Stimulated activated naive CD4-positive, alpha-beta T cell treated with Interleukin-2 at 50 U/mL for 16 hours (primary cell): Measurements from ENCODE around the gene NTMT1.

ENCODE experiments used
- DNase-seq: peaks from one replicate; lab custom pipeline; 2025; lab: John Stamatoyannopoulos, UW

NTMT1 gene

DNA sequence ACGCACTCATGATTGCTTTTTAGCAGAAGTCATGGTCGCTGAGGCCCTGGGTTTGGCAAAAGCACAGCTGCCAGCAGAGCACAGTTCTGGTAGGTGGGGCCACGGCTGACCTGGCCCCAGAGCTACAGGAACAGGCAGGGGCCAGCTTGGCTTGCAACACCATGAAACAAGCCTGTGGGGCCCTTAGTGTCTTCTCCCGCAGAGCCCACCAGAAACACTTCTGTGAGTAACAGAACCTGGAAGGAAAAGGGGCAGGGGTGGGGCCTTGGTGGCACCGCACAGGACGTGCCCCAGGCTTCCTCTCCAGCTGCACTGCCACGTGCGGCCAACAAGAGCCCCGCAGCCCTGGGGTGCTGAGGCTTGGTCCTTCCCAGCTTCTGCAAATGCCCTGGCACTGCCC is 11.1 kb downstream of the NTMT1 start:
- DNase-seq: no peak

GRCh38 chr9:129637673-129638439 is 11.9 kb downstream of the NTMT1 start:
- no peak for DNase-seq

- DNase-seq: no peak
Measured at GRCh38 chr9:129639034-129639630, 13.2 kb downstream of the NTMT1 start.

DNA sequence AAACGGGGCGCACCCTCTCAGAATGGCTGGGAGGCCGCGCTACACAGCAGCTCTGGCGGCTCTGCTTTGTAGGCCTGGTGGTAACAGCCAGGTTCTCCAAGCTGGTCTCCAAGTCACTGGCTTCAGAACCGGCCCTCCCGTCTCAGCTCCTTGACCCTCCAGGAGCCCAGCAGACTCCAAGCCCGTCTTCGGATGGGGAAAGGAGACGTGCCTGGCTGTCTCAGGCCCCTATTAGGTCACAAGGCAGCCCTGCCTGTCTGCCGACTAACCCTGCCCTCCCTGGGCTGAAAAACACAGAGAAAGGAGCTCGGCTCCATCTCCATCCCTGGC is 13.8 kb downstream of the NTMT1 start:
- DNase-seq: no peak

DNA sequence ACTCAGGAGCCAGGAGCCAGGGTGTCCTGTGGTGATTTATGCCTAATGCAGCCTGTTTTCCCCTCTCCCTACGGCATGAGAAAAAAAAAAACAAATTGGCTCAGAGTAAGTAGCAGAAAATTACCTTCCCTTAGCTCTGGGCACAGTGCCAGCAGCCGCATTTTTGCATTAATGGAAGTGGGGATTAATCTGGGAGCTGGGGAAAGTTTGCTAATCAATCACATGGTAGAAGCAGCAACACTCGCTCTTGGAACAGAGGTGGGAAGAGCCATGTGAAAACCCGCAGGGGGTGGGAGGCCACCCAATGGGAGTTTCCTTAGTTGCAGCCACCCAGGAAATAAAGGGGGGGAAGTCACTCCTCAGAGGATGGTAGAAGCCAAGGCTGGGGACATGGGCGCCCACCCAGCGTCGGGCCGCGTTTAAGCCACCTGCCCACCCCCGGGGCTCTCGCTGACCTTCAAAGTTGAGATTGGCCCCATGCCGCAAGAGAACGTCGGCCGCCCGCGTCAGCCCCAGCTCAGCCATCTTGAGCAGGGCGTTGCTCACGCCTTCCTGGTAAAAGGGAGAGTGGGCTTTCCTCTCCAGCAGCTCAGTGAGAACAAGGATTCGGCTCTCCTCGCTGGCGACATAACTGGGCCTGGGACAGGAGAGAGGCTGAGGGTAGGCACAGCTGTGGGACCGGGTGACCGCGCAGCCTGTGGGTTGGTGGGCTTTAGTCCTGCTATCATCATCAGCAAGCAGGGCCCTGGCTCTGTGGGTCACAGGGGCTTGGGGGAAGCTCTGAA is 14.3 kb downstream of the NTMT1 start:
- no peak for DNase-seq

DNA sequence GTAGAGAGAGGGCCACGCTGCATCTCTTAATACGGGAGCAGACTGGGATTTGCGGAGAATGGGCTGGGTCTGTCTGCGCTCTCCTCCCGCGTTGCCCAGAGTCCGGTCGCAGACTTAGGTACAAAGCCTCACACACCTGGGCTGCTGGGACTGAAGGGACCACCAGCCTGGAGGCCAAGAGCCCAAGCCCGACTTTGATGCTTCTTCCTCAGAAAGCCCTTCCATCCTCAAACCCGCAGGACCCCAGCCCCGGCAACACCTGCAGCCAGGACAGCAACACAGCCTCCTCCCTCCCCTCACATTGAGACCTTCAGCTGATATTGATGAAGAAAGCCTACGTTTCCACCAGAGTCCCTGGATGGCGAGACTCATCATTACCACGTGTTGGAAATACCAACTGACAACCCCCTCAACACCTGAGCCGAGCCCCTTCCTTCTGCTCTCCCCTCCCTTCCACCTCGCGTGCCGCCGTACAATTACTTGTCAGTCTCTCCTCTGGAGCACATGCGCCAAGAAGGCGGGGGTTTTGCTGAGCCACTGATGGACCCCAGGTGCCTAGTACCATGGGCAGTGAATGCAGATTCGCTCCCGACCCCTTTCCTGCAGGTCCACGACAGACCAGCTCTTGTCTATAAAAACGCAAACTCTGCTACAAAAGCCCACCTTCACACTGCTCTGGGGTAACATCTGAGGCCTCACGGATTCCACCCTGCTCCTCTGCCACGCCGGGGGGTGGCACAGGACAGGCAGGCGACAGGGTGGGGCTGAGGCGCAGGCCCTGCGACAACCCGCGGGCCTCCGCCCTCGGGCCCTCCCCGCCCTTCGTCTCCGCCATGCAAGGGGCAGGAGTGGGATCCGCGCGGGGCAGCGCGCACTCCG is 15.1 kb downstream of the NTMT1 start:
- DNase-seq: no peak

GRCh38 chr9:129641750-129642585 is 16.0 kb downstream of the NTMT1 start, which contains the start of gene ASB6:
Gene ASB6, minus strand, starts transcription at chr9:129642151. Its CDS starts 152 bp downstream, at chr9:129641999.
- DNase-seq: peak; percentile 95

DNA sequence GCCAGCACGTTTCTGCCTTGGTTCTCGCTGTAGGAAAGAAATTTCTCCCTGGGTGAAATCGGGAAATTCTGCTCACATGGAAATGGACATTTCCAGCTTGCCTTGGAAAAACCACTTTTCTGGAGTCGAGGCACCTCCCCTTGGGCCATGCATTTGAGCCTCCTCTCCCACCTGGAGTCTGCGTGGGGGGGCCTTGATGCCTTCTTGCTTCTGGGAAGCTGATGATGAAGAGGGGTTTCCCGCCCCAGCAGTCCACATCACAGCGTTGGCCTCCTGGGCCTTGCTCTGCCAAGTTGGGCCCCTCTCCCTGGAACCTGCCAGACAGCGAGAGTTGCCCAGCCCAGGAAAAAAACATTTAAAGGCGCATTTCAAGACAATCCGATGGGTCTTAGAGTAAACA is 17.7 kb downstream of the NTMT1 start:
- DNase-seq: no peak

DNA sequence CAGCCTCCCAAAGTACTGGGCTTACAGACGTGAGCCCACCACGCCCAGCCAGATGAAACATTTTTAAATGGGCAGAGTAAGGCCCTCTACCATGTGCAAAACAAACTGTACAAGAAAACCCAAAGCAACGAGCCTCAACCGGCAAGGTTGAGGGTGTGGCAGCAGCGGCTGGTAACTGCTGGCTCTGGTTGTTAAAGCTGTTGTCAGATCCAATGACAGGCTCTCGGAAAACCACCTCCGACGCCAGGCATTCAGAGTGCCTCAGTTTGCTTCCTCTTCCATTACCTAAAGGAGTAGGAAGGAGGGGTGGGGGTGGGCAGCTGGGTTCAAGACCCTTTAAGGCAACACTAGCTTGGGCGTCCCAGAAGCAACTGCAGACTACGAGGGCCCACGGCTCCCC is 18.4 kb downstream of the NTMT1 start:
- DNase-seq: no peak

- no peak for DNase-seq
Measured at GRCh38 chr9:129644902-129645301, 18.9 kb downstream of the NTMT1 start.

DNA sequence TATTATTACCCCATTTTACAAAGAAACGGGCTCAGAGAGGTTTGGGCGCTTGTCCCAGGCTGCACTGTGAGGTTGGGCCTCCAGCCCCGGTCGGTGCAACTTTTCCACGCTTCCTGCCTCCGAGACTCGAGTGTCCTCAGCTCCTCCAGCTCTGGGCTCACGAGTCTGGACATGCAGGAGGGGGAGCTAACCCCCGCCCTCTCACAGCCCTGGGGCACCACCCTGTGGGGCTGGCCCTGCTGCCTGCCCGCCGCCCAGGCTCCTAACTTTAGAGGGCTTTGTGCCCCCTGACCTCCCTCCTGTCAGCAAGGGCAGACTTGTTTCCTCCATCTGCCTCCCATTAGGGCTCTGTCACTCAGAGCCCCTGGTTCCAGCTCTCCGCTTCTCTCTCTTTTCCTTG is 20.3 kb downstream of the NTMT1 start:
- DNase-seq: no peak

DNA sequence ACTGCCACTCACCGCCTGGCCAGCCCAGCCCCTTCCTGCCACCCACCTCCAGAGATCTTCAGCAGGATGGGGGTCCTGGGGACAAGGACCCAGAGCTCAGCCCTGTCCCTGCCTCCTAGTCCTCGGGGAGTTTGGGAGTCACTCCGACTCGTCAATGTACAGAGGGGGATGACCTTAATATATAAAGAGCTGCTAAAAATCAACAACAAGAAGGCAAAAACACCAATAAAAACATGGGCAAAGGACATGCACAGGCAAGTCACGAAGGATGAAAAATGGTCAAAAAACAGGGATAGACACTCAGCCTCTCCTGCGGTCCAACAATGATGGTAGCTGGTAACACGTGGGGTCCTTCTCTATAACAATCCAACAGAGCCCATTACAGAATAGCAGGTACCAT is 20.7 kb downstream of the NTMT1 start:
- DNase-seq: no peak

DNA sequence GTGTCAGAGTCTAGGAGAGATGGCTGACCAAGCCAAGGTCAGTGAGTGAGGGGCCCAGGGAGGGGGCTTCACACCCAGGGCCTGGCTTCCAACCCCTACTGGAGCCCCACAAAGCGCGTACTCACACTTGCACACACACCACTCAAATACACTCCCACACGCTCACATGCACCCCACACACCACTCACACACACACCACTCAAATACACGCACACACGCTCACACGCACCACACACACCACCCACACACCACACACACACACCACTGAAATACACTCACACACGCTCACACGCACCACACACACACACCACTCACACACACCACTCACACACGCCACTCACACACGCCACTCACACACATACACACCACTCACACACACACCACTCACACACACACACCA is 21.7 kb downstream of the NTMT1 start:
- no peak for DNase-seq

DNA sequence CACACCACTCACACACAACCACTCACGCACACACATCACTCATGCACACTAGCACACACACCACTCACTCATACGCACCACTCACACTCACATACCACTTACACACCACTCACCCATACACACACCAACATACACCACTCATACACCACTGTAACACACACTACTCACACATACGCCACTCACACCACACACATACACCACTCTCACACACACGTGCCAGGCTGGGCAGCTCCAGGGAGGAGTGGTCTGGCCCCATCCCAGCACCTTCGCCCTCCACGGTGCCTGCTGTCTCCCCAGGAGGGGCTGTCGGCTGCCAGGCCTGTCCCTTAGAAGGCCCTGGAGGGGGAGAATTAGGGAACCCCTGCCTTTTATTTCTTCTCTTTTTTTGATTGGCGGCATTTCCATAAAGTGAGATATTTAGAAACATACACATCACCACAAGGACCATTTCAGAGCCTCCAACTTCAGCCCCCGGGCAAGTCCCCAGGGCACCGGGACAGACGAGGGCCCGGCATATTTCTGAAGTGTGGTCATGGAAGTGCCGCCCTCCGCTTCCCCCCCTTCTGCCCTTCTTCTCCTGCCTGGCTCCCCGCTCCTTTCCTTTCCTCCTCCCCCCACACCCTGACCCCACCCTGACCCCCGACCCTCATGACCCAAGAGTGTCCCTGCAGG is 22.3 kb downstream of the NTMT1 start:
- DNase-seq: no peak

DNA sequence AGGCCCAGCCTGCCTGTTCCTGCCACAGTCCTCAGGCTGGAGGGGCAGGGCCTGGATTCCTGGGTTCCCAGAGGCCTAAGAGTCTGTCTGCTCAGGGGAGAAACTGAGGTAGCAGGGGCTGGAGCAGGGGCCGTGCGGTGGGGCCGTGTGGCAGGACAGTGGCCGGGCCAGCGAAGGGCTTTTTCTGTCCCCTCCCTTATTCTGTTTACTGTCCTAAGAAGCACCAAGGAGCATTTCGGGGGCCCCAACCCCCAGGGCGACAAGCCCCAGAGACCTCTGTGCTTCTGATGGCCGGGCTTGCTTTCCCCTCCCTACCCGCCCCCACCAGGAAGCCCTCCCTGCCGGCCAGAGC is 22.8 kb downstream of the NTMT1 start:
- no peak for DNase-seq

GRCh38 chr9:129649726-129650679 is 24.0 kb downstream of the NTMT1 start:
- DNase-seq: no peak

- DNase-seq: no peak
Measured at GRCh38 chr9:129650680-129651235, 24.8 kb downstream of the NTMT1 start.

DNA sequence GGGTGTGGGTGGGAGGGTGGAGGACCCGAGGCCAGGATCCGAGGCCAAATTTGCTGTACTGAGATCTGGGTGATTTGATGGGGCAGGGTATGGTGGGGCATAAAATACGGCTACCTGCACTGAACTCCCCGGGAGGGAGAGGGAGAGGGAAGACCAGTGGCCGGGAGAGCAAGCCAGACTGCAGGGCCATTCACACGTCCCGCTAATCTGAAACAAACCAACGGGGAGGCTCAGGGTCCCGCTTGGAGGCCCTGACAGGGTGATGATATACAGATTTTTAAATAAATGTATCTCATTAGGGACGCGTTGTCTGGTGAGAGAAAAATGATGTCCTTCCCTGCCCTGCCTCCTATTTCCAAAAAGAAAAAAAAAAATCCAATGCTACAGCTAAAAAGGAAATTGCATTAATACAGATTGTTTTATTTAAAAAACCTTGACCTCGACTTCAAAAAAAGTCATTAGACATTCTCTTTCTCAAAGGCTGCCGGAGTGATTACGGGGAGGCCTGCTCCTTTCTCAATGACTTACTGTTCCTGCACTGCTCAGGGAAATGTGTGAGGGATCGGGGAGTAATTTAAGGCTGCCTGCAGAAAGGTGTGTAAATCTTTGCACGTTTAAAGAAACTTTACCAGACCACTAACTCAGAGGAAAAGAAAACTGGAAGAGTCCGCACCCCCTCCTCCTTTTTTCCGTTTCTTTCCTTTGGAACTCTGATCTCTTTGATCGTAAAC is 28.0 kb downstream of the NTMT1 start:
- DNase-seq: no peak
